GM20431 (cell line): ENCODE data around the gene DCC.
"Not testable (repeated sequence)": the region's sequence is repeated elsewhere in the genome, so short reads cannot be mapped to it uniquely, and the experiment has no call there.

Experiments
- in situ Hi-C: fragments of 300-500 bp; cut with MseI, MboI; formaldehyde crosslinking; loops from one replicate; pipeline ENCODE4 v1.15.0; 2020; ENCODE audit warnings: low sequenced_read_pairs; ENCODE audit not compliant: unreplicated experiment

Gene DCC

DNA sequence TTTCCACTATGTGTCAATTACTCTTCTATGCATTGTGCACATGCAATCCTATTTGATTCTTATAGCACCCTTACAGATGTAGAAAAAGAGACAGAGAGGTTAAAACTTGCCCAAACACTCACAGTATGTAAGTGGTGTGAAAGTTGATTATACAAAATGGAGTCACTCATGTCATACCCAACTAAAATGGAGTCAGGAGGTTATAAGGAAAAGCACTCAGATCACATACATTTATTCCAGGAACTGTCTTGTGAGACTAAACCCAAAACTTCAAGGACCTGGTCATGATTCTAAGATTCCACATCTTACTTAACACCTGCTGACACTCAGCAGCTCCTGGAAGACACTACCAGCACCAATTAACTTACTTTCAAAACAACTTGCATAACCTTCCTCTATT is 1081.9 kb downstream of the DCC start:
- in situ Hi-C loops = no loop called here

DNA sequence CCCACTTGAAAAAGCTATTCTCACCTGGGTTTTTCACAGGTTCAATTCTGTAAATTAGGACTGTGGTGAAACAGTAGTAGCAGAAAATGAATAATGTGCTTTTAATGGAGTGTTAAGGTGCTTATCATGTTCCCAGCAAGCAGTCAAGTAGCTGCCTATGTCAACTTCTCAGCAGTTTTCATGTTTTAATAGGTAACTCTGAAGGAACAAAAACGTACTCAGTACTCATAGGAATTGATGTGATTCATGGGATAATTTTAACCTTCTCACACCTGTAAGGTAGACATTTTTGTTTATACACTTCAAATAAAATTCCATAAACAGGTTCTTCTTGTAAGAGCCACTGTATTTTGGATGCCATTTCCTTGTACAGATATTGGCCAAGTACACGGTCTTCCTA is 1082.9 kb downstream of the DCC start:
- in situ Hi-C loops = no loop called here

DNA sequence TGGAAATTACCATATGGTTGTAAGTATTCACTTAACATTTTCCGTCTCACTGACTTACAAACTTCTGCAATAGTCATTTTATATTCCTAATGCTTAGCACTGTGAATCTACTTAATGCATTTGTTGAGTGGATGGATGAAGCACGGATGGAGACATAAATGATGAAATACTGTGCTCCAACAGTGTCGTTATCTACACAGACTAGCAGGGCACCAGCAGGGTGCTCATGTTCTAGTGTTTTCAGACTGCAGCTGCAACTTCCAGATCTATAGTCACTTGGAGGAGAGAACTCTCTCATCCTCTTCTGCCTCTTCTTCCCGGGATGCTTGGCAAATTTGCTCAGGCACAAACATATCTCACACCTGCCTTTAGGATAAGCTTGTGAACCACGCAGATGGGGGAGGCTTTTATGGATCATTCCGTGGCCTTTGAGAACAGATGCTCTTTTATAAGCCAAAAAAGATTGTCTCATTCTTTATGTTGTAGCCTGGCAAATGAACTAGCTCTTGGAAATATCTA is 1086.7 kb downstream of the DCC start:
- in situ Hi-C loops = no loop called here

DNA sequence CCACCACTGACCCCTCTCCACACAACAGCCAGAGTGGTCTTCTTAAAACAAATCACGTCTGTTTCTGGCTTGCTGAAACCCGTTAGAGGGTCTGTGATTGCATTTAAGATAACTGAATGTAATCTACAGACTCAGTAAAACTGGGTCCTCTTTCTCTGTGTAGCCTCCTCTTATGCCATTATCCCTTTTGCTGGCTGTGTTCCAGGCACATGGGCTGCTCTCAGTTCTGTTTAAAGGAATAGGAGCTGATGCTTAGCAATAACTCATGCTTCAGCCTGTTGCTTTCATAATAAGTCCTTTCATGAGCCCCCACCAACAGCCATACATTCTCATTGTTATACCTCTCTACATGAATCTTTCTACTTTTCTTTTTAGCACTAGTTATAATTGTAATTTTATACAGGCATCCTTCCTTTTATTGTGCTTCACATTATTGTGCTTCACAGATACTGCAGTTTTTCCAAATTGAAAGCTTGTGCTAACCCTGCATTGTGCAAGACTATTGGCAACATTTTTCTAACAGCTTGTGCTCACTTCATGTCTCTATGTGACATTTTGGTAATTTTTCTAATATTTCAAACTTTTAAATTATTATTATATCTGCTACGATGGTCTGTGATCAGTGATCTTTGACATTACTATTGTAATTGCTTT is 1101.9 kb downstream of the DCC start:
- in situ Hi-C loops = no loop called here

DNA sequence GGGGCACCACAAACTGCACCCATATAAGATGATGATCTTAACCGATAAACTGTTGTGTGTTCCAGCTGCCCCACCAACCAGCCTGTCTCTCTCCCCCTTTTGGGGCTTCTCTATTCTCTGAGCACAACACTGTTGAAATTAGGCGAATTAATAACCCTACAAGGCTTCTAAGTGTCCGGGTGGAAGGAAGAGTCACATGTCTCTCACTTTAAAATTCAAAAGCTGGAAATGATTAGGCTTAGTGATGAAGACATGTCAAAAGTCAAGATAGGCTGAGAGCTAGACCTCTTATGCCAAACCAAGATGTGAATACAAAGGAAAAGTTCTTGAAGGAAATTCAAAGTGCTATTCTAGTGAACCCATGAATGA is 1102.4 kb downstream of the DCC start:
- in situ Hi-C loops = no loop called here

DNA sequence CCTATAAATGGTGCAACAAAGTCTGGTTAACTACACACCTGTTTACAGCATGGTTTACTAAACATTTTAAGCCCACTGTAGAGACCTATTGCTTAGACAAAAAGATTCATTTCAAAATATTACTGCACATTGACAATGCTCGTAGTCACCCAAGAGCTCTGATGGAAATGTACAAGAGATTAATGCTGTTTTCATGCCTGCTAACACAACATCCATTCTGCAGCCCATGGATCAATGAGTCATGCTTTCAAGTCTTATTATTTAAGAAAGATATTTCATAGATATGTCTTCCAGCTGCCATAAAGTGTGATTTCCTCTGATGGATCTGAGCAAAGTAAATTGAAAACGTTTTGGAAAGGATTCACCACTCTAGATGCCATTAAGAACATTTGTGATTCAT is 1103.3 kb downstream of the DCC start:
- in situ Hi-C loops = no loop called here

DNA sequence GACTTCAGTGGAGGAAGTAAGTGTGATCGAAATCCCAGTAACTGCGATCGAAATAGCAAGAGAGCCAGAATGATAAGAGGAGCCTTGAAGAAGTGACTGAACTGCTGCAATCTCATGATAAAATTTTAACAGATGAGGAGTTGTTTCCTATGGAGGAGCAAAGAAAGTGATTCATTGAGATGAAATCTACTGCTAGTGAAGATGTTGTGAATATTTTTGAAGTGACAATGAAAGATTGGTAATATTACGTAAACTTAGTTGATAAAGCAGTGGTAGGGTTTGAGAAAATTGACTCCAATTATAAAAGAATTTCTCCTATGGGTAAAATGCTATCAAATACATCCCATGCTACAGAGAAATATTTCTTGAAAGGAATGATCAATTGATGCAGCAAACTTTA is 1103.8 kb downstream of the DCC start:
- in situ Hi-C loops = no loop called here

DNA sequence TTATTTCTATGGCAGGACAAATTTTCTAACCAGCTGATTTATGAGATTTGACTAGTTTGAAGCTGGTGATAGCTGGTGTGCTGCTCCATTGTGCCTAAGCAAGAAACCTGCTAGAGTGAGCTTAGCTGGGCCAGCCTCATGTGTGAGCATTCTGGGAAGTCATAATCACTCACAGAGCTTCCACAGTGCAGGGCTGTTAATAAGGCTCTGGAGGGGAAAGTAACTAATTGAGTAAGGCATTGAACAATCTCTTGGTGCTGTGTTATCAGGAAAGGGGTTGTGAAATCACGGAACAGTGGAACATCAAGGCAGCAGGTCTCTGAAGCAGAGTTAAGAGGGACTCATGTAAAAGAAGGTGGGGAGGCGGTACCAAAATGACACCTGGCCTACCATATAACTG is 1111.9 kb downstream of the DCC start:
- in situ Hi-C loops = no loop called here

DNA sequence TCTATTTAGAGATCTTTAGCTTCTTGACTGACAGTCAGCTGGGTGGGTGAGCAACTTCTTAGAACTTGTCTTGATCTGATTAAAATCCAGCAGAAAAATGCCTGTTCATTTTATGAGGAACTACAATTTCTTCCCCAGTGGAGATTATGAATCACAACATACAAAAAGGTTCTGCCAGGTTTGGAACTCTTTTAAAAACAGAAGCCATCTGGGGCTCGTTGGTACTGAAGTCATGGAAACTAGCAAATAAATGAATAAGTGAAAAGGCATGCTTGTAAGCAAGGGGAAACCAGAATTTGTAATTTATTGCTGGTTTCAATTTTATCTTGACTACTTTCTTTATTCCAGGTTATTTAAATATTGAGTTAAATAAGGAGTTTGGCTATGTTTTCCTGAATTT is 1117.1 kb downstream of the DCC start:
- in situ Hi-C loops = no loop called here

DNA sequence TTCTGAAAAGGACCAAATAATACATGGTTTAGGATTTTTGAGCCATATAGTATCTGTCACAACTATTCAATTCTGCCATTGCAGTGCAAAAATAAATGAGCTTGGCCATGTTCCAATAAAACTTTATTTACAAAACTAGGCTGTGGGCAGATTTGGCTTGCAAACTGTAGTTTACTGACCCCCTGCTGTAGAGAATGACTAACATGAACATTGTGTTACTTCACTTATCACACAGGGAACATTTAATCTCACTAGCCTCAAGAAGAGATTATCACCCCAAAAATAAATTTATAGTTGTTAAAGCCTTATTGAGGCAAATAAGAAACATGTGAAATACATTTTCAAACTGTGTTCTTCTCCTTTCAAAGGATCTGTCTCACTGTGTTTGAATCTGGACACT is 1118.3 kb downstream of the DCC start:
- in situ Hi-C loops = no loop called here

DNA sequence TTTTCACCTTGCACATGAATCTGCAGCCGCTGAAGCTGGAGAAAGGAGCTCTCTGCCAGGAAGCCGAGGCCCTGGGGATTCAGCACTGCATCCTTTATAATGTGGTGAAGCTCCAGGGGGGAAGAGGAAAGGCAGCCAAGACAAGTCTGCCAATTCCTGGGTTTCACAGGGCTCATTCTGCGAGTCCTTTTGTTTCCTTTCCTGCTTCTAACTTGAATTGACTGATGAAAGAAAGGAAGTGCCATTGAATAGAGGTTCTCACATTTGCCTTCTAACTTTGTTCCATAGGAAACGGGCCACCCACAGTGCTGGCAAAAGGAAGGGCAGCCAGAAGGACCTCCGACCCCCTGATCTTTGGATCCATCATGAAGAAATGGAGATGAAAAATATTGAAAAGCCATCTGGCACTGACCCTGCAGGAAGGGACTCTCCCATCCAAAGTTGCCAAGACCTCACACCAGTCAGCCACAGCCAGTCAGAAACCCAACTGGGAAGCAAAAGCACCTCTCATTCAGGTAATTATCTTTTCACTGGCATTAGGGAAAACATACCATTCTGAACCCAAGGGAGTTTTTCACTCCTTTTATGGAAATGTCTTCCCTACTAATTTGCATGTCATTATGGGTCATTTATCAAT is 1119.1 kb downstream of the DCC start:
- in situ Hi-C loops = no loop called here

DNA sequence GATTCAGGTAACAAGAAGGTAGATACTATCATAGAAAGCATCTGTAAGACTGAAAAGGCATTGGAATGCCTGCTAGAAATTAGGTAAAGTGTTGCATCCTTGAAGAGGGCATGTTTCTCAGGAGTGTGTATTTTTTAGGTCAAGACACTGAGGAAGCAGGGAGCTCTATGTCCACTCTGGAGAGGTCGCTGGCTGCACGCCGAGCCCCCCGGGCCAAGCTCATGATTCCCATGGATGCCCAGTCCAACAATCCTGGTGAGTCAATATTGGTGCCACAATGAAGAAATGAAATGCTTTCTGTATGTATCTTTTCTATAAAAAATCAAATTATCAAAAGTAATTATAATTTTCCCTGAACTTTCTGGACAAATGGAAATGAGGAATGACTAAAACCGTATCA is 1127.8 kb downstream of the DCC start:
- in situ Hi-C loops = no loop called here

DNA sequence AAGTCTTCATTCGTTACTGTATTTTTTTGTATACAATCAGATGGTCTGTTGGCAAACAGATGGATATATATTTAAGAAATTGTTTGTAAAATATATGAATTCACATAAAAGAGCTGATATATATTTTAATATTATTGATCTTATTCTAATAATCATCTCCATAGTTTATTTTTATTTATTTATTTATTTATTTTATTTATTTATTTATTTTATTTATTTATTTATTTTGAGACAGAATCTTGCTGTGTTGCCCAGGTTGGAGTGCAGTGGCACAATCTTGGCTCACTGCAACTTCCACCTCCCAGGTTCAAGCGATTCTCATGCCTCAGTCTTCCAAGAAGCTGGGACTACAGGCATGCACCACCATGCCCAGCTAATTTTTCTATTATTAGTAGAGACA is 1128.2 kb downstream of the DCC start:
- in situ Hi-C loops = not testable (repeated sequence)

DNA sequence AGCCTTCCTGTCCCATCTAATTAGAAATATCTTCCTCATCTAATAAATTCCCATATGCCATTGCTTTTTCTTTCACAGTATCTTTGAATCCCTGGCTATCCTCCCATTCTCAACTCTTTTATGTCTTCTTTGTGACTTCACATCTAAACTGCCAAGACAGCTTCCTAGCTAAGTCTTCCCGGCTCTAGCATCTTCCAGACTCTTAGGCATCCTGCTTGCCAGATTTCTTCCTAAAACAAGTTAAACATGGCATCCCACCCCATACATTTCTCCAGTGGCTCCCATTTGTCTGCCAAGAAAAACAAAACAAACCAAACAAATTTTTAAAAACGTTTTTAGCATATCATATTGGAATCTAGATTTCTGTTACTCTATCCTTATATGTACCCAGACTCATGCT is 1132.5 kb downstream of the DCC start:
- in situ Hi-C loops = no loop called here

DNA sequence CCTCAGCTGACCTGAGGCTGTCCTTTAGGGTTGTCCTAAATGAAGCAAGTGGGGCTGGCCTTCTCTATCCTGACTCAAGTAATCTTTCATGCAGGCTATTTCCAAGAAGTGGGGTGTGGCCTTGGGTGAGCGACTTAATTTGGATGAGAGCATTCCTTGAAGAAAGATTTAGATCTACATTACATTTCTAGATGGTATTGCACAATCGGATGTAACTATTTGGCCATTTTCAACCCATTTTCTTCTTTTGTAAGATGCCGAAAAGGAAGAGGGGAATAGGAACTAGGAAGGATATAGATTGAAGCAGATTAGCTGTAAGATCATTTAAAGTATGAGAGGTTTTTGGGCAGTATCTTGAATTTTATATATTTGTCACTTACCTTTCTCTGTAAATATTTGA is 1138.2 kb downstream of the DCC start:
- in situ Hi-C loops = no loop called here

DNA sequence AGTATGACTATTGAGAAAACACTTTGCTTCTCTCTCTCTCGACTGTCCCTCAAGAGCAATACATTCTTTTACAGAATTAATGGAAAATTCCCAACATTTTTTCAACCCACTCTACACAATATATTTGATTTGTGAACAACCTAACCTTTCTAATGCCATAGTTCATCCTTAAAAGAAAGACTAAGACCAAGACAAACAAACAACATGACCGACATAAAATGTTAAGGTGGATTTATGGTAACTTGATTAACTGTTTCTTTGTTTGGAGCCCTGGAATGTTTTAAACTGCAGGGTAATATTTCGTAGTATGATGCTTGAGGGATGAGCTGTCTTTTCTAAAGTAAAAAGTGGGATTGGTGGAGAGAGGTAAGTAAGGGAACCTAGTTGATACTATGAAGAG is 1146.3 kb downstream of the DCC start:
- in situ Hi-C loops = no loop called here

DNA sequence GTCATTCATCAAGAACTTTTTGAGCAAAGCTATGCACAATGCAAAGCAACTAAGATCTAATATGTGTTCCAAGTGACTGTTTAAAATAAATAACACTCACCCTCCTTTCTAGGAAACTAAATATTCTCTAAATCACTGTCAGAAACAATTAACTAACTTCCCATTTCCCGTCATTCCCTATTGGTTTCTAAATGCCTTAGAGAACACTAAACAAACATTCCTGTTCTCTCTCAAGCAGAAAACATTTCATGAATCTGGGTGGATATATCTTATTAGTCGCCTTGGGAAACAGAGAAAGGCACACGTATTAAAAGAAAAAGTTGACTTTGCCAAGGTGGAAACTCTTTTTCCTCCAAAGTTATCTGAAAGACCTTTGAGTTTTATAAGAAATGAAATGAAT is 1149.3 kb downstream of the DCC start:
- in situ Hi-C loops = no loop called here

DNA sequence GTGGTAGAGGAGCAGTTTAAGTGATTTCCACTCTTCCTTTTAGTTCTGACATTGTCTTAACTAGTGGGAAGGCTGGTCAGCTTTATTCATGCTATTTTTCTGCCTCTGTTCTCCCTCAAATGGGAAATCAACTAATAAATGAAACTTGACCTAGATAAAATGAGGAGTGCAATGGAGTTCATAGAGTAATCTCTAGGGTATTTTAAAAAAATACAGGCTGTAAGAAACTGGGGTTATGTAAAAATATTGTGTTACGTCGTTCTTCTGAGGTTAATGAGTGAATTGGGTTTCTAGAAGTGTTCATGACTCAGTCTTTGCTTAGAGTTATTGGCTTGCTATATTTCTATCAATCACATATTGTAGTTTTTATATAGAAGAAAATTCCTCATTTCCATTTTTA is 1150.0 kb downstream of the DCC start:
- in situ Hi-C loops = no loop called here

DNA sequence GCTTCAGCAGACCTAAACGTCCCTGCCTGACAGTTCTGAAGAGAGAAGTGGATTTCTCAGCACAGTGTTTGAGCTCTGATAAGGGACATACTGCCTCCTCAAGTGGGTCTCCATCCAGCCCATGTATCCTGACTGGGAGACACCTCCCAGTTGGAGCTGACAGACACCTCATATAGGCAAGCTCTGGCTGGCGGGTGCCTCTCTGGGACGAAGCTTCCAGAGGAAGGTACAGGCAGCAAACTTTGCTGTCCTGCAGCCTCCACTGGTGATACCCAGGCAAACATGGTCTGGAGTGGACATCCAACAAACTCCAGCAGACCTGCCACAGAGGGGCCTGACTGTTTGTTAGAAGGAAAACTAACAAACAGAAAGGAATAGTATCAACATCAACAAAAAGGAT is 1156.0 kb downstream of the DCC start:
- in situ Hi-C loops = no loop called here

DNA sequence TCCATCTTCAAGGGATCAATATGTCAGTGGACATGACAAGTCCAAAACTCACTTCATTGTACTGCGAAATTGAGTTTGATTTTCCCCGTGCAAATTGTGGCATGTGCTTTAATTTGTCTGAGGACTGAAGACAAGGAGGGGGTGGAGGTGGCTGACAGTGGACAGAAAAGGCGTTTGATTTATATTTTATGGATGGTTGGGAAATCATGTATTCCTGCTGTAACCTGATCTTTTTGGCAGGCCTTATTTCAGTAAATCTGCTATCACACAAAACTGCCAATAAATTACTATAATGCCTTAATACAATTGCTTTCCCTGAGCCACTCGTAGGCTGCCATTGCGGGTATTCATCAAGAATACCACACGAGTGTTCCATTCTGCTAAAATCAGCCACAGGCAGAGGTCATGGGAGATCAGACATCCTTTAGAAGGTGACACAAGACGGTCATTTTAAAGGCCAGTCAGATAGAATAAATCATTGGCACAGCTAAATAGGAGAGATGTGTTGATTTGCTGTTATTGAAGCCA is 1164.0 kb downstream of the DCC start:
- in situ Hi-C loops = no loop called here

DNA sequence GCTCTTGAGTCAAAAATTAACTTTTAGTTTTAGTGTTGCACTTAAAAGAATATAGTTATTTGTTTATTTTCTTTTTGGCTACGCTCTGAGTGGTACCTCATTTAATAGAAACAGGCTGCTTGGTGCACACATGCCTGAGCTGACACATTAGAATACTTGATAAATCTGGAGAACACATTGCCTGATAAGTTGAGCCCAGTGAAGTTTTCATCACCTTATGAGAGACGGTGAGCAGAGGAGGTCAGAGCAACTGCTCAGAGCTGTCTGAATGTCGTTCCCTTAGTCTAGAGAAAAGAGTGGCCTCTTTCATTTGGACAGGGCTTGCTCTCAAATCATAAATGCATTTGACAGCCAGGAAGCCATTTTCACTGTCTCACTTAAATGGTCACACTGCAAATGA is 1168.5 kb downstream of the DCC start:
- in situ Hi-C loops = no loop called here

DNA sequence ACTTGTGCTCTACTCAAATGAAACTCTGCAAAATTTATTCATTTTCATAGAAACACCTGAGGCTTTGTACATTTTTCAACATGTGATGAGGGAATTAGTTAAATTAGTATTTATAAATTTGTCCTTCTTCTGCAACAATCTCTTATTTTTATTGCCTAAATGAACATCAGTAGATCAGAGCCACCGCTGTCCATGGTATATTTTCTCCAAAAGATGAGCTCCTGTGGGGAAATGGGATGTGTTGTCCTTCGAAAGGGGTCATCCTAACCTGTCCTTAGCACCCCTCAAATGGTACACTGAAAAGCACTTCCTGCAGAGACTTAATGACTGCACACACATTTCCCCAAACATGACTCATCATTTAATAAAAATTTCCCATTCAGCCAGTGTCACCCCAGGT is 1169.9 kb downstream of the DCC start:
- in situ Hi-C loops = no loop called here
